HepG2 (cell line): Measurements from ENCODE around the gene TTC39C.

Experiments used
- ESRRA ChIP-seq: sonication (generic); formaldehyde crosslinking; IDR thresholded peaks from 2 replicates; pipeline ENCODE4 v1.5.1; 2020; ENCODE audit warnings: mild to moderate bottlenecking, low read depth, missing genetic modification reagents
- FOXK2 ChIP-seq: fragments of 450-650 bp; IDR thresholded peaks from 2 replicates; pipeline ENCODE4 v1.6.1; 2016
- MAX ChIP-seq: IDR thresholded peaks from 2 replicates; pipeline ENCODE4 v1.6.1; 2012; ENCODE audit warnings: inconsistent platforms
- NR2F6 ChIP-seq, 2 experiments: IDR thresholded peaks; 2 replicates each; pipeline ENCODE4 v1.6.1; 2016; ENCODE audit warnings: antibody characterized with exemption in 1 of 2, mild to moderate bottlenecking in 1 of 2
- RXRA ChIP-seq: sonication (generic); formaldehyde crosslinking; IDR thresholded peaks from 2 replicates; pipeline ENCODE4 v1.5.1; 2020; ENCODE audit warnings: missing genetic modification reagents
- SIN3A ChIP-seq: IDR thresholded peaks from 2 replicates; pipeline ENCODE4 v1.6.1; 2011; ENCODE audit warnings: low read depth, mild to moderate bottlenecking, control low read depth, low read length, borderline replicate concordance
- ZNF543 ChIP-seq: sonication (generic); formaldehyde crosslinking; IDR thresholded peaks from 2 replicates; pipeline ENCODE4 v1.4.0; 2020; ENCODE audit warnings: mild to moderate bottlenecking, missing genetic modification reagents
- ZNF687 ChIP-seq: sonication (generic); formaldehyde crosslinking; IDR thresholded peaks from 2 replicates; pipeline ENCODE4 v1.5.1; 2020; ENCODE audit warnings: mild to moderate bottlenecking, missing genetic modification reagents, moderate library complexity
- ZZZ3 ChIP-seq: sonication (generic); formaldehyde crosslinking; IDR thresholded peaks from 2 replicates; pipeline ENCODE4 v1.4.0; 2020; ENCODE audit warnings: missing genetic modification reagents, mild to moderate bottlenecking, borderline replicate concordance

GRCh38 chr18:24127735-24128134, 113.2 kb downstream of the TTC39C start:
- TF ChIP-seq ZZZ3 (CRISPR knock-in tag) (no peak), ZNF687 (CRISPR knock-in tag) (no peak), FOXK2 (no peak), ESRRA (CRISPR knock-in tag) (no peak), NR2F6 (IDR thresholded peaks at IDR 0.05) (no peak), NR2F6 (CRISPR knock-in tag; IDR thresholded peaks at IDR 0.05) (no peak), SIN3A (no peak), MAX (no peak), ZNF543 (no peak), RXRA (CRISPR knock-in tag) (no peak)
